Natural killer cell (primary cell): Measurements from ENCODE around the gene SCYL2. TPM values are rescaled to one million over a fixed set of nuclear protein-coding genes. Genes with fewer than 3 reads are reported as not detected.
A peak's percentile ranks its signal among the peaks of the same experiment; 100 is the strongest.

Experiments
- ATAC-seq, 3 donors: fragments of 150-1000 bp in 2 of 3; fragments of 200-7000 bp in 1 of 3; cut with Tn5 transposase; 1 replicate in 1 of 3; 2 replicates in 2 of 3; pipeline ENCODE4 v1.10.0; 2021; ENCODE audit warnings: mild to moderate bottlenecking in 2 of 3, moderate library complexity in 2 of 3
- DNase-seq, 2 donors: peaks; one replicate each; pipeline versions ENCODE4 v3.0.0 to v3.0.0-alpha.2; 2013 to 2021; ENCODE audit warnings: mixed read lengths in 1 of 2
- H3K27ac ChIP-seq: one replicate; pipeline ENCODE4 v1.5.1; 2013; ENCODE audit warnings: mild to moderate bottlenecking, low read length
- H3K27me3 ChIP-seq: one replicate; pipeline ENCODE4 v1.6.1; 2013; ENCODE audit warnings: low read length; ENCODE audit not compliant: control insufficient read depth, insufficient read depth
- H3K36me3 ChIP-seq: one replicate; pipeline ENCODE4 v1.6.1; 2013; ENCODE audit warnings: low read length; ENCODE audit not compliant: control insufficient read depth, insufficient read depth
- H3K4me1 ChIP-seq: one replicate; pipeline ENCODE4 v1.6.1; 2013; ENCODE audit warnings: low read length; ENCODE audit not compliant: control insufficient read depth, insufficient read depth
- H3K4me3 ChIP-seq: one replicate; pipeline ENCODE4 v1.5.1; 2013; ENCODE audit warnings: low read length
- H3K9me3 ChIP-seq: one replicate; pipeline ENCODE4 v1.6.1; 2013; ENCODE audit warnings: low read length; ENCODE audit not compliant: control insufficient read depth, insufficient read depth
- H3K27ac Mint-ChIP-seq, 2 donors: one replicate each; pipeline ENCODE4 v1.8.0; 2022; ENCODE audit warnings: mild to moderate bottlenecking in 2 of 2, mixed read lengths in 2 of 2, moderate library complexity in 1 of 2
- H3K27me3 Mint-ChIP-seq, 2 donors: one replicate each; pipeline ENCODE4 v1.8.0; 2022; ENCODE audit warnings: low read depth in 2 of 2, mixed read lengths in 2 of 2
- H3K36me3 Mint-ChIP-seq: one replicate; pipeline ENCODE4 v1.8.0; 2022; ENCODE audit warnings: mixed read lengths
- H3K4me1 Mint-ChIP-seq, 2 donors: one replicate each; pipeline ENCODE4 v1.8.0; 2022; ENCODE audit warnings: mixed read lengths in 2 of 2
- H3K4me3 Mint-ChIP-seq: one replicate; pipeline ENCODE4 v1.8.0; 2022; ENCODE audit warnings: mild to moderate bottlenecking, moderate library complexity, mixed read lengths
- H3K9me3 Mint-ChIP-seq, 2 donors: one replicate each; pipeline ENCODE4 v1.8.0; 2022; ENCODE audit warnings: mixed read lengths in 2 of 2
- CTCF ChIP-seq: fragments of 200-600 bp; IDR thresholded peaks from one replicate; pipeline ENCODE4 v1.8.0; 2022; ENCODE audit warnings: antibody characterized with exemption
- WGBS: methylation state at CpG from one replicate; pipeline ENCODE4 v1.1.7; 2013; ENCODE audit warnings: missing lambda C conversion rate; ENCODE audit not compliant: insufficient coverage; 5-methylcytosine and 5-hydroxymethylcytosine counted together
- intact Hi-C: fragments of 100-400 bp; cut with micrococcal nuclease; formaldehyde crosslinking; loops from one replicate; pipeline ENCODE4 v1.14.2; 2022
- total RNA-seq, 4 donors: library from RNA; stranded (reverse); fragments of 120-200 nt in 1 of 4; gene quantifications; one replicate each; pipeline versions ENCODE4 v1.2.3 to v1.2.4, GENCODE V29; 2013 to 2022

SCYL2 gene
- total RNA-seq, 3 donors from 2014 or later (not counting 1 experiment from before 2014, with no cell fraction given): 48.7 to 61.0 (median 56.1) TPM

- Mint-ChIP-seq H3K9me3 (no peaks in the 10 kb centered on the region), H3K36me3 (peaks cover 28% of the 10 kb centered on the region), H3K27ac (no peak overlapping the region), H3K4me3 (no peak overlapping the region), H3K4me1 (no peaks in the 10 kb centered on the region), H3K27me3 (no peaks in the 10 kb centered on the region)
- Histone ChIP-seq H3K9me3 (no peaks in the 10 kb centered on the region), H3K4me3 (no peak overlapping the region), H3K27me3 (no peaks in the 10 kb centered on the region), H3K4me1 (no peaks in the 10 kb centered on the region), H3K36me3 (peaks cover 55% of the 10 kb centered on the region), H3K27ac (no peak overlapping the region)
- 93% methylated on average over 2 of the region's 2 CpGs for WGBS
- ATAC-seq (no peak), DNase-seq (no peak)
- intact Hi-C loops: no loop called here
- no peak for TF ChIP-seq CTCF
These were observed 62.8 kb downstream of the SCYL2 start for GRCh38 chr12:100329800-100330199.

GRCh38 chr12:100331871-100332270 lies 64.9 kb downstream of the SCYL2 start:
- H3K36me3 ChIP-seq: peaks cover 68% of the 10 kb centered on the region
- no peak for TF ChIP-seq CTCF
- H3K27me3 ChIP-seq: no peaks in the 10 kb centered on the region
- no peaks in the 10 kb centered on the region for H3K4me1 ChIP-seq
- ATAC-seq (no peak), DNase-seq (no peak)
- H3K9me3 ChIP-seq: no peaks in the 10 kb centered on the region
- peaks cover 39% of the 10 kb centered on the region for H3K36me3 Mint-ChIP-seq
- no peak overlapping the region for H3K27ac ChIP-seq
- no peaks in the 10 kb centered on the region for H3K9me3 Mint-ChIP-seq
- no peak overlapping the region for H3K27ac Mint-ChIP-seq
- H3K4me3 Mint-ChIP-seq: no peak overlapping the region
- H3K27me3 Mint-ChIP-seq: no peaks in the 10 kb centered on the region
- H3K4me1 Mint-ChIP-seq: no peaks in the 10 kb centered on the region
- H3K4me3 ChIP-seq: no peak overlapping the region
- 100% methylated on average over 1 of the region's 1 CpG for WGBS
- intact Hi-C loops: no loop called here

GRCh38 chr12:100332852-100333251 lies 65.9 kb downstream of the SCYL2 start:
- DNase-seq (no peak), ATAC-seq (no peak)
- Histone ChIP-seq H3K4me1 (no peaks in the 10 kb centered on the region), H3K36me3 (peaks cover 67% of the 10 kb centered on the region), H3K9me3 (no peaks in the 10 kb centered on the region), H3K27me3 (no peaks in the 10 kb centered on the region), H3K4me3 (no peak overlapping the region), H3K27ac (no peak overlapping the region)
- intact Hi-C loops: no loop called here
- no peaks in the 10 kb centered on the region for H3K9me3 Mint-ChIP-seq
- H3K36me3 Mint-ChIP-seq: peaks cover 40% of the 10 kb centered on the region
- H3K4me3 Mint-ChIP-seq: no peak overlapping the region
- H3K27ac Mint-ChIP-seq: peak overlapping the region in 1 of 2 donors; percentile 12
- no peaks in the 10 kb centered on the region for H3K4me1 Mint-ChIP-seq
- H3K27me3 Mint-ChIP-seq: no peaks in the 10 kb centered on the region
- 88% methylated on average over 2 of the region's 2 CpGs for WGBS
- no peak for TF ChIP-seq CTCF

- Mint-ChIP-seq H3K4me3 (no peak overlapping the region), H3K36me3 (peaks cover 19% of the 10 kb centered on the region), H3K9me3 (no peaks in the 10 kb centered on the region), H3K4me1 (no peaks in the 10 kb centered on the region), H3K27ac (no peak overlapping the region), H3K27me3 (no peaks in the 10 kb centered on the region)
- peaks cover 61% of the 10 kb centered on the region for H3K36me3 ChIP-seq
- H3K27me3 ChIP-seq: no peaks in the 10 kb centered on the region
- H3K4me3 ChIP-seq: no peak overlapping the region
- no peaks in the 10 kb centered on the region for H3K4me1 ChIP-seq
- H3K9me3 ChIP-seq: no peaks in the 10 kb centered on the region
- H3K27ac ChIP-seq: no peak overlapping the region
- intact Hi-C loops: no loop called here
- no peak for TF ChIP-seq CTCF
- DNase-seq (no peak), ATAC-seq (no peak)
- 100% methylated on average over 2 of the region's 3 CpGs for WGBS
These were observed 70.3 kb downstream of the SCYL2 start for GRCh38 chr12:100337299-100337698.
